Posterior cingulate gyrus (tissue), 11 donors: Measurements from ENCODE around the gene RTEL1.

Experiments
- DNase-seq, 10 donors: peaks; one replicate each; pipeline versions ENCODE4 v3.0.0 to v3.0.0-alpha.2; 2020 to 2021; ENCODE audit warnings: mixed read lengths in 3 of 10
- intact Hi-C: fragments of 100-400 bp; cut with DNase I; formaldehyde crosslinking; loops from one replicate; pipeline ENCODE4 v1.15.1; 2023

Gene RTEL1

DNA sequence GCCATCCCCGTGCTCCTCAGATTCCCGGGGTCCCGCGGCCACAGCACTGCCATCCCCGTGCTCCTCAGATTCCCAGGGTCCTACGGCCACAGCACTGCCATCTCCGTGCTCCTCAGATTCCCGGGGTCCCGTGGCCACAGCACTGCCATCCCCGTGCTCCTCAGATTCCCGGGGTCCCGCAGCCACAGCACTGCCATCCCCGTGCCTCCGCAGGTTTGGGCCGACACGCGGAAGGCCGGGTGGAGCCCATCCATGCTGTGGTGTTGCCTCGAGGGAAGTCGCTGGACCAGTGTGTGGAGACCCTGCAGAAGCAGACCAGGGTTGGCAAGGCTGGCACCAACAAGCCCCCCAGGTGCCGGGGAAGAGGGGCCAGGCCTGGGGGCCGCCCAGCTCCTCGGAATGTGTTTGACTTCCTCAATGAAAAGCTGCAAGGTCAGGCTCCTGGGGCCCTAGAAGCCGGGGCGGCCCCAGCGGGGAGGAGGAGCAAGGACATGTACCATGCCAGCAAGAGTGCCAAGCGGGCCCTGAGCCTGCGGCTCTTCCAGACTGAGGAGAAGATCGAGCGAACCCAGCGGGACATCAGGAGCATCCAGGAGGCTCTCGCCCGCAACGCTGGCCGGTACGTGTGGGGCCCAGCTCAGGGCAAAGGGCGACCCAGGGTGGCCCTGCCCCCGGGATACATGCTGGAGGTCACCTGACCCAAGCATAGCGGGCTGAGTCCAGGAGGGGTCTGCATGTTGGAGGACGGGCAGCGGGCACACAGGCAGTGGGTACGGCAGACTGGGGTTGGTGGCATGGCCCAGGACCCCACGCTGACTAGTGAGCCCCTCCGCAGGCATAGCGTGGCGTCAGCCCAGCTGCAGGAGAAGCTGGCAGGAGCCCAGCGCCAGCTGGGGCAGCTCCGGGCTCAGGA lies 77.1 kb downstream of the RTEL1 start:
- intact Hi-C loops: no loop called here
- DNase-seq: peak in 5 of 10 donors; percentile 38 to 93 (median 78)

DNA sequence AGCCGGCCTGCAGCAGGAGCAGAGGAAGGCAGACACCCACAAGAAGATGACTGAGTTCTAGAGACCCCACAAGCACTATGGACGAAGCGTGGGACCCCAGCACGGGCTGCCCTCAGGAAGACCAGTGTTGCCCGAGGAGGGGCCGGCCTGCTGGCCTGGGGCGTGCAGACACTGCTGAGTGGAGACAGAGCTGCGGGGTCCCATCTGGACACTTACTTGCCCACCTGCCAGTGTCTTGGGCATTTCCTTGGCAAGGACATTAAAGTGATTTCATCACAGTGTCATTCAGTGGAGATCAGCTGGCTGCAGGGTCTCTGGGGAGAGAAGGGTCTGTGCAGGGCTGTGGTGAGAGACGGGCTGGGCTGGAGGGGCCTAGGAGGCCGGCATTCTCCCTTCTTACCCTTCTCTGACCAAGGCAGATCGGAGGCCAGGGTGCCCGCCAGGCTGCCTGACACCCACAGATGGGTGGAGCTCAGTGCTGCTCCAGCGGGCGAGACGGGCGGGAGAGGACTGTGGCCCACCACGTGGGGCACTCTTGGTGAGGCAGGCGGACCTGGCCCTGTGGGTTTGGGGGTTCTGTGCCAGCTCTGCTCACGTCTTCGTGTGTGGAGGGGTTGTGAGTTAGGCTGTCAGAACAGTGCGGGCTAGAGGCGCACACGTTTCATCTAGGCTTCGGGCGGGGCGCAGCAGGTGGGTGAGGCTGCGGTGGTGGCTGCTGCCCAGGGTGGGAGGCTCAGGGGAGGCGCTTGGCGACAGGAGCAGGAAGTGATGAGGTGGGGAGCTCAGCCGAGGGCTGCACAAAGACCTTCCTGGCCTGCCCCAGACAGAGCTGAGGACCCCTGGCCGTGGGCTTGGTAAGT lies 78.0 kb downstream of the RTEL1 start, which contains the start of gene LIME1:
Gene LIME1, plus strand, starts transcription at position 806 of the 860 bp plus-strand sequence. CDS start 886 bp downstream, outside the sequence.
- intact Hi-C loops: no loop called here
- peak in 4 of 10 donors; percentile 44 to 88 (median 85) for DNase-seq

DNA sequence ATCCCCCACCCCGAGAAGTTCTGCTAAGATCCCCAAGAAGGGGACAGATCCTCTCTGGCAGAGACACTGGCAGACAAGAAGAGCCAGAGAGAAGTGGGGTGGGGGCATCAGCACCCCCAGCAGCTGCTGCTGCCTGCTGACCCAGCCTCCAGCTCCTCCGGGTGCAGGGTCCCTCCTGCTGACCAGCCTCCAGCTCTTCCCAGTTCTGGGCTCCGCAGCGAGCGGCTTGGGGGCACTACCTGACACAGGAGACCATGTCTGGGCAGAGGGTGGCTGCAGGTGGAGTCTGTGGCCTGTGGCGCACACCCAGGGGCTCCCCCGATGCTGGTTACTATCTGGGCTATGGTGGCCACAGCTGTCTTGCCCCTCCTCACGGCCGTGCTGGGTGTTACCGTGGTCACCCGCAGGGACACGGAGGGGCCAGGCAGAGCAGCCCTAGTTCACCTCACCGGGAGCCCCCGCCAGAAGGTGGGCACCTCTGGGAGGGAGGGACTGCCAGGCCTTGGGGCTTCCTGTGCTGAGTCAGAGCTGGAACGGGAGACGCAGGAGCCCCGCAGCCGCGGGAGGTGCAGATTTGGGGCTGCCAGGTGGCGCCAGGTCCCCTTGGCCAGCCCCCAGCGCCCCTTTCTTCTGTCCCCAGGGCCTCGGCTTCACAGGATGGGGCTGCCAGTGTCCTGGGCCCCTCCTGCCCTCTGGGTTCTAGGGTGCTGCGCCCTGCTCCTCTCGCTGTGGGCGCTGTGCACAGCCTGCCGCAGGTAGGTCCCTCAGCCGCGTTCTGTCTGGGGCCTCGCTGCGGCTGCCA lies 79.0 kb downstream of the RTEL1 start:
- intact Hi-C loops: no loop called here
- peak in 4 of 10 donors; percentile 15 to 88 (median 80) for DNase-seq

DNA sequence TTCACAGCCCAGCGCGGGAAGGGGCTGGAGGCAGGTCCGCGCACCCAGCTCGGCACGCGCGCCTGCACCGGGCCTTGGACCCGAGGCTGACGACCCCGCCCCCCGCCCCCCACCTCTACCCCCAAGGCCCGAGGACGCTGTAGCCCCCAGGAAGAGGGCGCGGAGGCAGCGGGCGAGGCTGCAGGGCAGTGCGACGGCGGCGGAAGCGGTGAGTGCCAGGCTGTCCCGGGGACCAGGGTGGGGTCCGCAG lies 79.5 kb downstream of the RTEL1 start:
- intact Hi-C loops: no loop called here
- DNase-seq: peak in 2 of 10 donors; percentile 77 to 79

DNA sequence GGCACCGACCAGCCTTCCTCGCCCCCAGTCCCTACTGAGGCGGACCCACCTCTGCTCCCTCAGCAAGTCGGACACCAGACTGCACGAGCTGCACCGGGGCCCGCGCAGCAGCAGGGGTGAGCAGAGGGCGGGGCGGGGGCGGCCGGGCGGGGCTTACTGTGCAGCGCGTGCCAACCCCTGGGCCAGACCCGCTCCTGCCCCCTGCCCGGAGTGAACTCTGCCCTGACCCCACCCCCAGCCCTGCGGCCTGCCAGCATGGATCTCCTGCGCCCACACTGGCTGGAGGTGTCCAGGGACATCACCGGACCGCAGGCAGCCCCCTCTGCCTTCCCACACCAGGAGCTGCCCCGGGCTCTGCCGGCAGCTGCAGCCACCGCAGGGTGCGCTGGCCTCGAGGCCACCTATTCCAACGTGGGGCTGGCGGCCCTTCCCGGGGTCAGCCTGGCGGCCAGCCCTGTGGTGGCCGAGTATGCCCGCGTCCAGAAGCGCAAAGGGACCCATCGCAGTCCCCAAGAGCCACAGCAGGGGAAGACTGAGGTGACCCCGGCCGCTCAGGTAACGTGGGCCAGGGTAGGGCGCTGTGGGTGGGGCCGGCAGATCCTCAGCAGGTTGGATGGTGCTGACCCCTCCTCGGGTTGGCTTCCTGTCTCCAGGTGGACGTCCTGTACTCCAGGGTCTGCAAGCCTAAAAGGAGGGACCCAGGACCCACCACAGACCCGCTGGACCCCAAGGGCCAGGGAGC lies 80.0 kb downstream of the RTEL1 start:
- peak in 3 of 10 donors; percentile 67 to 80 (median 79) for DNase-seq

DNA sequence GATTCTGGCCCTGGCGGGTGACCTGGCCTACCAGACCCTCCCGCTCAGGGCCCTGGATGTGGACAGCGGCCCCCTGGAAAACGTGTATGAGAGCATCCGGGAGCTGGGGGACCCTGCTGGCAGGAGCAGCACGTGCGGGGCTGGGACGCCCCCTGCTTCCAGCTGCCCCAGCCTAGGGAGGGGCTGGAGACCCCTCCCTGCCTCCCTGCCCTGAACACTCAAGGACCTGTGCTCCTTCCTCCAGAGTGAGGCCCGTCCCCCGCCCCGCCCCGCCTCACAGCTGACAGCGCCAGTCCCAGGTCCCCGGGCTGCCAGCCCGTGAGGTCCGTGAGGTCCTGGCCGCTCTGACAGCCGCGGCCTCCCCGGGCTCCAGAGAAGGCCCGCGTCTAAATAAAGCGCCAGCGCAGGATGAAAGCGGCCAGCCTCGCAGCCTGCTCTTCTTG lies 80.6 kb downstream of the RTEL1 start:
- peak in 3 of 10 donors; percentile 23 to 79 (median 76) for DNase-seq
- intact Hi-C loops: no loop called here

More for the DNA sequence above, 80.0 kb downstream of the RTEL1 start:
- intact Hi-C loops: no loop called here

DNA sequence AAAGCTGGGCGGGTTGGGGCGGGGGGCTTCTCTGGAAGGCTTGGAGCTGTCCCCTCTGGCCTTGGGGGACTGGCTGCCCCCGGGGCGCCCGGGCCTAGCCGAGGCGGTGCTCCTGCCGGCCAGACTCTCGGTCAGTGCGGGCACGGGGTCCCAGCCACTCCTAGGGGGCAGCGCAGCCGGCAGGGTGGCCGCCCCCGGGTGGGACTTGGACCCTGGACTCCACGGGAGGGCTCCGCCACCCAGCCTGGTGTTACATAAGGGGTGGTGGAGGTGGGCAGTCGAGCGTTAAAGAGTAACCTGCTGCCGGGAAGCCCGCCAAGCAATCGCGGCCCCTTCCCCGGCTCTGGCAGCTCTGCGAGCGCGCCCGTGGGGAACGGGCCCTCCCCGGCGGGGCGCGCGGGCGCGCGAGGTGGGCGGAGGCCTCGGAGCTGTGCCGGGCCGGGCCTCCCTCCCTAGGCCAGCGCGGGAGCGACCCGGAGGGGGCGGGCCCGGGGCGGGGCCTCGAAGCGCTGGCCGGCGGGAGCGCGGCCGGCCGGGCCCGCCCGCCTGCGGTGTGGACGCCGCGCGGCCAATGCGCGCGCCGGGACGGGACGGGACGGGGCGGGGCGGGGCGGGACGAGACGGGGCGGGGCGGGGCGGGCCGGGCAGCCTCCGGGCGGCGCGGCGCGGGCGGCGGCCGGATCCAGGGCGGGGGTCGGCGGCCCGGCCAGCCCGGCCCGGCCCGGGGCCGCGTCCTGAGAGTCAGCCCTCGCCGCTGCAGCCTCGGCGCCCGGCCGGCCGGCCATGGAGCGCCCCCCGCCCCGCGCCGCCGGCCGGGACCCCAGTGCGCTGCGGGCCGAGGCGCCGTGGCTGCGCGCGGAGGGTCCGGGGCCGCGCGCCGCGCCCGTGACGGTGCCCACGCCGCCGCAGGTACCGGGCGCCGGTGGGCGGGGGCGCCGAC lies 81.3 kb downstream of the RTEL1 start, which contains the start of gene SLC2A4RG:
Gene SLC2A4RG, plus strand, starts transcription at position 647 of the 940 bp plus-strand sequence. Its CDS starts 137 bp downstream, at position 784.
- intact Hi-C loops: no loop called here
- peak; percentile 52 to 97 (median 67) for DNase-seq

DNA sequence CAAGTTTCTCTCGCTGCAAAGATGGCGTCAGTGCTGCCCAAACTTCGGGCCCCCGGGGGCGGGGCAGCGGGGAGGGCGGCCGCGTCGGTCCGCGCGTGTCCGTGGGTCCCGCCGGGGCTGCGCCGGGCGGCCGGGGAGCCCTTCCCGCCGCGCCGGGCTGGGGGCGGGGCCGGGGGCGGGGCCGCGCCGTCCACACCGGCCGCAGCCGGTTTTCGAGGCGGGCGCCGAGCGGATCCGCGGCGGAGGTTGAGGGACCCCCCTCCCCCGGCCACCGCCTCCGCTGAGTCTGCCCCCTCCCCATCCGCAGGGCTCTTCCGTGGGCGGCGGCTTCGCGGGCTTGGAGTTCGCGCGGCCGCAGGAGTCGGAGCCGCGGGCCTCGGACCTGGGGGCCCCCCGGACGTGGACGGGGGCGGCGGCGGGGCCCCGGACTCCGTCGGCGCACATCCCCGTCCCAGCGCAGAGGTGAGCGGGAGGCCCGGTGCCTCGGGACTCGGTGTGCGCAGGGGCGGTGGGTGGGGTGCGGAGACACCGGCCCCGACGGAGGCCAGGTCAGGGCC lies 82.0 kb downstream of the RTEL1 start:
- intact Hi-C loops: no loop called here
- DNase-seq: peak in 4 of 10 donors; percentile 54 to 88 (median 72)

DNA sequence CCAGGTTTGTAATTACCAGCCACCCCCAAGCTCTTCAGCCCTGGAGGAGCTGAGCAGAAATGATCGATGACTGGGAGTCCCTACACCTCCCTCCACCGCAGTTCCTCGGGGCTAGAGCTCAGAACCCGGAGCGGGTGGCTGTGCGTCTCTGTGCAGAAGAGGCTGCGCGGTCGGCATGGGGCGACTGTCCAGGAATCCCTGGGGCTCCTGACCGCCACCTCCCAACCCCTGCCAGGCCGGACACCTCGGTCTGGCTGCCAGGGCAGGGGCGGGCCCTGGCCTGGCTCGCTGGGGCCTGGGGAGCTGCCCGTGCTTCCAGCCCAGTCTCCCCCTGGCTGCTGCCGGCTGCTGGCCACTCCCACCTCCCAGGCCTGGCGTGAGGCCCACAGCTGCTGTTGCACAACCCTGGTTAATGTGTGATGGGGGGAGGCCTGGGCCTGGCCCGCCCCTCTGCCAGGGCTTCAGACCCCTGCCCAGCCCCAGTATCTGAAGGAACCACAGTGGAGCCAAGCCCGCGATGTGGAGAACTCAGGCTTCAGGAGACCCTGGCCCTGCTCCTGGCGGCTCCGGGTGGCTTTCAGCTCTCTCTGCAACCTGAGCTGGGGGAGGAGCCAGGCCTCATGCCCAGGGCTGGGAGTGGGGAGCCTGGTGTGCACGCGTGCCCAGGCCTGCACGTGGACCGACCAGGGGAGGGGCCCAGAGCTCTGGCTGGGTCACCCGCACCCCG lies 82.7 kb downstream of the RTEL1 start:
- intact Hi-C loops: no loop called here

DNA sequence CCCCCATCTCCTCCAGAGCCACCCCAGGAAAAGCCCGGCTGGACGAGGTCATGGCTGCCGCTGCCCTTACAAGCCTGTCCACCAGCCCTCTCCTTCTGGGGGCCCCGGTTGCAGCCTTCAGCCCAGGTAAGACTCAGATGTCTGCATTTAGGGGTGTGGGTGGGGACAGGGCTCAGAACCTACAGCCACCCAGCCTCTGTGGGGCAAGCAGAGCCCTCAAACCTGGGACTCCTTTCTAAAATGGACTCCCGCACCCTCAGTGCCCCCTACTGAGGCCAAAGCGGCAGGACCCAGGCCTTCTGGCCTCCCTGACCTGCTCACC lies 83.2 kb downstream of the RTEL1 start:
- intact Hi-C loops: no loop called here
- peak in 1 of 10 donors; percentile 63 for DNase-seq

More for the DNA sequence above, 82.7 kb downstream of the RTEL1 start:
- peak; percentile 59 to 95 (median 72) for DNase-seq

DNA sequence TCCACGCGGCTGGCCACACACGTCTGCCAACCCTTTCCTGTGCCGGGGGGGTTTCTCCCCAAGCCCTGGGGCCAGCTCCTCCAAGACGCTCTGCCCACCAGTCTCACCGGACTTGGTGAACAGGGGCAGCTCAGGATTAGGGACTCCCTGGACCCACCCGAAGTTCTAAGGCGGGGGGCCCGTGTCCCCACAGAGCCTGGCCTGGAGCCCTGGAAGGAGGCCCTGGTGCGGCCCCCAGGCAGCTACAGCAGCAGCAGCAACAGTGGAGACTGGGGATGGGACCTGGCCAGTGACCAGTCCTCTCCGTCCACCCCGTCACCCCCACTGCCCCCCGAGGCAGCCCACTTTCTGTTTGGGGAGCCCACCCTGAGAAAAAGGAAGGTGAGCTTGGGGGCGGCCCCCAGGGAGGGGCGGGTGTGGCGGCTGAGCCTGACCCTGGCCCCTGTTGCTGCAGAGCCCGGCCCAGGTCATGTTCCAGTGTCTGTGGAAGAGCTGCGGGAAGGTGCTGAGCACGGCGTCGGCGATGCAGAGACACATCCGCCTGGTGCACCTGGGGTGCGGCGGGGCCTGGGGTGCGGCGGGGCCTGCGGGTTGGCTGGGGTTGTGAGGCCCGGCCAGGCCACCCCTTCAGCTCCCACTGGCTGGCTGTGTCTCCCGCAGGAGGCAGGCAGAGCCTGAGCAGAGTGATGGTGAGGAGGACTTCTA lies 83.7 kb downstream of the RTEL1 start:
- intact Hi-C loops: no loop called here
- DNase-seq: peak in 3 of 10 donors; percentile 64 to 78 (median 70)

DNA sequence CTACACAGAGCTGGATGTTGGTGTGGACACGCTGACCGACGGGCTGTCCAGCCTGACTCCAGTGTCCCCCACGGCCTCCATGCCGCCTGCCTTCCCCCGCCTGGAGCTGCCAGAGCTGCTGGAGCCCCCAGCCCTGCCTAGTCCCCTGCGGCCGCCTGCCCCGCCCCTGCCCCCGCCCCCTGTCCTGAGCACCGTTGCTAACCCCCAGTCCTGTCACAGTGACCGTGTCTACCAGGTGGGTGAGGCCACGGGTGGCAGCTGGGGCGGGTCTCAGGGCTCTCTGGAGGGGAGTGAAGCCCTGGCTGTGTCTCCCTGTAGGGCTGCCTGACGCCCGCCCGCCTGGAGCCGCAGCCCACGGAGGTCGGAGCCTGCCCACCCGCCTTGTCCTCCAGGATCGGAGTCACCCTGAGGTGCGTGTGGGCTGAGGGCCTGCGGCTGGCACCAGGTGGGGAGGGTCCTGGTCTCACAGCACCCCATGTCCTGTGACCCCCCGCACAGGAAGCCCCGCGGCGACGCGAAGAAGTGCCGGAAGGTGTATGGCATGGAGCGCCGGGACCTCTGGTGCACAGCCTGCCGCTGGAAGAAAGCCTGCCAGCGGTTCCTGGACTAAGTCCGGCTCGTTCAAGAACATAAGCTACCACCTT lies 84.4 kb downstream of the RTEL1 start:
- intact Hi-C loops: no loop called here
- peak in 3 of 10 donors; percentile 69 to 82 (median 71) for DNase-seq

DNA sequence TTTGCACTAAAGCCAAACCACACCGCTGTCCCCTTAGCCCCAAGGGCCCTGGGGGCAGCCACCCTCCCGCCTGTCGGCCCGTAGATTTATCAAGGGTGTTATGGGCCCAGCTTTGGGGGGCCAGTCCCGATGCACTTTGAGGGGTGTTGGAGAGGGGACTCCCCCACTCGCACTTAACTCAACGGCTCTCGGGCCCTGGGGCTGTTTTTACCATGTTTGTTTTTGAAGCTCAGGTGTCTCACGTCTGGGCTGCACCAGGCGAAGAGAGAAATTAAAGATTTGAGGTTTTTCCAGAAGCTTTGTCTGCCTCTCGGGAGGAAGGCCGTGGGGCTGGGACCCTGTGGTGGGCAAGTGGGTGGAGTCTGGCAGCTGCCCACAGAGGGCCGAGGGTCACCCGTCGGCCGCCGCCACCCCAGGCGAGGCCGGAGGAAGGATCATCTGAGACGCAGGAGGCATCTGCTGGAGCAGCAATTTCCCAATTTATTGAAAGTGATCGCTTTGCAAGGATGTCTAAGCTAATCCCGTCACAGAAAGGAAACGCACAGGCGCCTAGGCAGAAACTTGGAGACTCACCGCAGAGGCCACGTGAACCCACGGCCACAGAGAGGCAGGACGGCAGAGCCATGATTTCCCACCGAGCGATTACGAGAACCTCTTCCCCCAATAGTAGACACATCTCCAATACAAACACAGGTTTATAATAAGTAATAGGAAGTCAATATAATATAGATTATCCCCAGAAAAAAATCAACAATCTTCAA lies 85.3 kb downstream of the RTEL1 start:
- intact Hi-C loops: no loop called here
- peak in 3 of 10 donors; percentile 64 to 67 (median 65) for DNase-seq

DNA sequence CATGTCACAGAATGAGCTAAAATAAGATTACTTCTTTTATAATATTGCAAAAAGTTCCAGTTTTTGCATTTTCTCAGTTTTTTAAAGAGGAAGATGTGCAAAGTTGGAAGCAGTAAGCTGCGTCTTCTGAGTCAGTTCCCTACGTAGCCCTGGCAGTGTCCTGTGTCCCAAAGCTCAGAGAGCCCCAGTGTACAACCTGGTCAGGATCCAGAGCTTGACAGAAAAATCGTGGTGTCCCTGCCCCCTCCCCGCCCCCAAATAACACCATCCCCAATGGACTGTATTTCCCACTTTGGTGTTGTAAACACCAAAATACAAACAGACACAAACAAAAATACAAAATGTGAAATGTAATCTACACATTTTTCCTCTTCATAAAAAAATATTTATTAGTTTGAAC lies 86.0 kb downstream of the RTEL1 start:
- peak in 2 of 10 donors; percentile 20 to 58 for DNase-seq
- intact Hi-C loops: no loop called here
